Thoracic aorta (tissue), 2 donors: ENCODE measurements around the gene PLA1A. TPM values are rescaled to one million over a fixed set of nuclear protein-coding genes. Genes with fewer than 3 reads are reported as not detected.
"Not testable (repeated sequence)": the region's sequence is repeated elsewhere in the genome, so short reads cannot be mapped to it uniquely, and the experiment has no call there.

Source experiments
- ATAC-seq: fragments of 150-250 bp; one replicate; pipeline ENCODE4 v1.8.0; 2017; ENCODE audit warnings: low read depth; ENCODE audit not compliant: insufficient number of reproducible peaks, low FRiP score
- DNase-seq: peaks from one replicate; pipeline ENCODE4 v3.0.0-alpha.2; 2020; ENCODE audit warnings: low spot score
- H3K27ac ChIP-seq, 2 donors: fragments of 200-600 bp; sonication (generic); 1 replicate in 1 of 2; 2 replicates in 1 of 2; pipeline ENCODE4 v1.5.1; 2016; ENCODE audit warnings: mild to moderate bottlenecking in 2 of 2, moderate library complexity in 2 of 2
- H3K27me3 ChIP-seq: fragments of 200-600 bp; sonication (generic); replicated peaks from 2 replicates; pipeline ENCODE4 v1.6.0; 2016; ENCODE audit warnings: mild to moderate bottlenecking; ENCODE audit not compliant: insufficient read depth
- H3K36me3 ChIP-seq: fragments of 200-600 bp; sonication (generic); one replicate; pipeline ENCODE4 v1.5.1; 2016
- H3K4me1 ChIP-seq, 2 donors: fragments of 200-600 bp; sonication (generic); 1 replicate in 1 of 2; 2 replicates in 1 of 2; pipeline versions ENCODE4 v1.5.1 to v1.6.0; 2016; ENCODE audit warnings: low read depth in 2 of 2, mild to moderate bottlenecking in 1 of 2; ENCODE audit not compliant: control insufficient read depth in 1 of 2
- H3K4me3 ChIP-seq: fragments of 200-600 bp; sonication (generic); 2 replicates; pipeline ENCODE4 v1.5.1; 2016; ENCODE audit warnings: mild to moderate bottlenecking
- H3K9me3 ChIP-seq: fragments of 200-600 bp; sonication (generic); 2 replicates; pipeline ENCODE4 v1.5.1; 2016
- CTCF ChIP-seq: fragments of 200-600 bp; sonication (generic); IDR thresholded peaks from one replicate; pipeline ENCODE4 v1.5.1; 2019; ENCODE audit warnings: antibody characterized with exemption
- total RNA-seq, 2 donors: library from RNA; depleted of rRNA; stranded (reverse); fragments of >200 nt; gene quantifications; one replicate each; pipeline versions ENCODE4 v1.1.0 to v1.2.3, GENCODE V29; 2016

The PLA1A gene
- total RNA-seq, 2 donors from 2014 or later = 4.9 to 20.8 TPM

DNA sequence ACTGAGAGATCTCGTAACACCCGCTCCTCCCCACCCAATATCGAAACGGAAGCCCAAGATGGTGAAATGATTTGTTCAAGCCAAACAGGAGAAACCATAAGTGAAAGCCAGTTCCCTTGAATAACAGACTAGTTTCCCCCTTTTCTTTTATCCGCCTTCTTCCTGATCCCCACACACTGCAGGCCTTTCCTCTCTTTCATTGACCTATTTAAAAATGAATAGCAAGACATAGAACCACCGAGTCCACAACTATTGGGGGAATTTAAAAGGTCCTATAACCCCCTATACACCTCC, 79.9 kb downstream of the PLA1A start:
- no peak for DNase-seq
- no peak for TF ChIP-seq CTCF
- Histone ChIP-seq H3K36me3 (peaks cover 12% of the 10 kb centered on the region), H3K4me1 (peaks cover 13 to 23% of the 10 kb centered on the region in 2 donors), H3K27ac (peak overlapping the region; percentile 69 to 88), H3K9me3 (no peaks in the 10 kb centered on the region), H3K27me3 (no peaks in the 10 kb centered on the region), H3K4me3 (peak overlapping the region; percentile 76)
- no peak for ATAC-seq

DNA sequence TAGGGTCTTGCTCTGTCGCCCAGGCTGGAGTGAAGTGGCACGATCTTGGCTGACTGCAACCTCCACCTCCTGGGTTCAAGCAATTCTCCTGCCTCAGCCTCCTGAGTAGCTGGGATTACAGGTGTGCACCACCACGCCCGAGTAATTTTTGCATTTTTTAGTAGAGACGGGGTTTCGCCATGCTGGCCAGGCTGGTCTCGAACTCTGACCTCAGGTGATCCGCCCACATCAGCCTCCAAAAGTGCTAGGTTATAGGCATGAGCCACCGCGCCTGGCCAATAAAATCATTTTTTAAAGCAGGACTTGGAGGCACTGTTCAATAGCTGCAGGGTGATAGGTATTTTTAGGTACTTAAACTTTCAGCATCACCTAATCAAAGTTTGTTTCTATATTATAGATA, 80.5 kb downstream of the PLA1A start:
- Histone ChIP-seq H3K27ac (peak overlapping the region in 1 of 2 donors; percentile 69), H3K4me1 (peaks cover 13 to 17% of the 10 kb centered on the region in 2 donors), H3K36me3 (peaks cover 12% of the 10 kb centered on the region)
- not testable (repeated sequence) for H3K27me3 ChIP-seq, H3K9me3 ChIP-seq, ATAC-seq, DNase-seq, H3K4me3 ChIP-seq

Other genes starting within 250 kb of the PLA1A start
- gene TMEM39A, start 134.3 kb upstream of the PLA1A start, total RNA-seq = 10 to 100 TPM; 34.3 to 43.7 TPM
- gene POGLUT1, start 128.9 kb upstream of the PLA1A start, total RNA-seq = 10 to 100 TPM; 11.0 to 35.9 TPM
- gene TIMMDC1, start 99.3 kb upstream of the PLA1A start, total RNA-seq = 10 to 100 TPM; 28.8 to 49.1 TPM
- under 1 TPM in 1 of 2 donors, not detected in 1; 0.14 TPM for gene CD80, start 38.3 kb upstream of the PLA1A start, total RNA-seq
- gene ADPRH, start 18.4 kb upstream of the PLA1A start, total RNA-seq = 10 to 100 TPM; 18.5 to 22.7 TPM
- gene POPDC2, start 62.7 kb downstream of the PLA1A start, total RNA-seq = 10 to 100 TPM; 13.3 to 35.2 TPM
- gene COX17, start 79.5 kb downstream of the PLA1A start, total RNA-seq = 10 to 100 TPM; 15.2 to 51.3 TPM
- gene CFAP91, start 105.1 kb downstream of the PLA1A start, total RNA-seq = 10 to 100 TPM in 1 of 2 donors, not detected in 1; 11.4 TPM
- gene NR1I2, start 184.2 kb downstream of the PLA1A start, total RNA-seq = not detected